ENCODE results near the gene PDLIM7. TPM values are rescaled to one million over a fixed set of nuclear protein-coding genes. Genes with fewer than 3 reads are reported as not detected.
A peak's percentile ranks its signal among the peaks of the same experiment; 100 is the strongest.

Gene PDLIM7
- total and polyA plus RNA-seq, 4 donors, result 184 to 1,248 (median 620) TPM

DNA sequence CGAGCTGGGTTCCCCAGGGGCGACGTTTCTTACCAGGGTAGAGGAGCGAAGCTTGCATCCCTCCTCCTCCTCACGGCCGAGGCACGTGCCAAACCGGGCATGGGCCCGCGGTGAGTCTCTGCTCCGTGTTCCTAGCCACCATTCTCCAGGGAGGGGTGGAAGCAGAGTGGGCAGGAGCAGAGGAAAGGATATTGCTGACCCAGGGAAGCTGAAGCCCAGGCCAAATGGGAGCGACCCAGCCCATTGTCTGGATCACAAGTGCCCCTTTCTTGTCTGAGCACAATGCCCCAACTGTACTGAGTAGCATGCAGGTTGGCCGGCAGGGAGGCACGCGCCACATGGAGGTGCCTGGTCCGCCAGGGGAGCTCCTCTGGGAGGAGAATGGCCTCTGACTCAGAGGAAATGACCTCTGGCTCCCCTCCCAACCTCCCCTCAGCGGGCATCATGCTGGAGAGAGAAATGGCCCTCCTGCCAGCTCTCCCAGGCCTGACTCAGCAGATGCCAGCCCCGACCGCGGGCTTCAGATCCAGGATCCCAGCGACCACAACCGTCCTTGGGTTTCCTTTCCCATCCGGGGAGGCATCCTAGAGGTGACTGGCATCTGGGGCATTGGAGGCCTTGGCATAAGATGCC is 49.7 kb downstream of the PDLIM7 start:
- ATAC-seq (ENCODE audit: low FRiP score), result peak; percentile 63
- no peaks in the 10 kb centered on the region for H3K4me1 ChIP-seq (ENCODE audit: control insufficient read depth in 1 of 2, insufficient read depth in 2 of 2, low read length in 2 of 2)
- H3K36me3 ChIP-seq (ENCODE audit: control insufficient read depth in 1 of 2, insufficient read depth in 2 of 2, low read length in 1 of 2), result no peaks in the 10 kb centered on the region
- H3K27me3 ChIP-seq (ENCODE audit: control insufficient read depth in 1 of 2, insufficient read depth in 2 of 2, low read length in 1 of 2), result no peaks in the 10 kb centered on the region
- intact Hi-C loops (cut with DNase I), result no loop called here
- no peaks in the 10 kb centered on the region for H3K9me3 ChIP-seq (ENCODE audit: control insufficient read depth, low read length)
- WGBS, 2 donors, result 2 to 3% methylated on average over 16 to 23 of the region's 23 CpGs
- no peak overlapping the region for H3K4me3 ChIP-seq (ENCODE audit: low read length in 2 of 2)
- H3K27ac ChIP-seq (ENCODE audit: low read depth in 1 of 2, low read length in 2 of 2), result no peak overlapping the region
- peak; percentile 88 to 92 for DNase-seq

- ATAC-seq (ENCODE audit: low FRiP score), result peak; percentile 4
- H3K4me1 ChIP-seq (ENCODE audit: control insufficient read depth in 1 of 2, insufficient read depth in 2 of 2, low read length in 2 of 2), result no peaks in the 10 kb centered on the region
- 0 to 1% methylated on average over 14 to 51 of the region's 52 CpGs for WGBS, 2 donors
- H3K9me3 ChIP-seq (ENCODE audit: control insufficient read depth, low read length), result no peaks in the 10 kb centered on the region
- intact Hi-C loops (cut with DNase I), result no loop called here
- H3K27ac ChIP-seq (ENCODE audit: low read depth in 1 of 2, low read length in 2 of 2), result no peak overlapping the region
- H3K4me3 ChIP-seq (ENCODE audit: low read length in 2 of 2), result peak overlapping the region; percentile 29 to 41
- H3K36me3 ChIP-seq (ENCODE audit: control insufficient read depth in 1 of 2, insufficient read depth in 2 of 2, low read length in 1 of 2), result no peaks in the 10 kb centered on the region
- H3K27me3 ChIP-seq (ENCODE audit: control insufficient read depth in 1 of 2, insufficient read depth in 2 of 2, low read length in 1 of 2), result no peaks in the 10 kb centered on the region
- DNase-seq, result peak in 1 of 2 donors; percentile 73
These were observed 50.3 kb downstream of the PDLIM7 start for GRCh38 chr5:177447066-177447610.

- peak; percentile 74 to 89 for DNase-seq
- H3K9me3 ChIP-seq (ENCODE audit: control insufficient read depth, low read length), result no peaks in the 10 kb centered on the region
These were observed 51.0 kb downstream of the PDLIM7 start, which contains the start of gene PRR7 for GRCh38 chr5:177446200-177447065. TSS of gene PRR7 (plus strand) at chr5:177446814. CDS start at chr5:177455068, 8,254 bp downstream.

DNA sequence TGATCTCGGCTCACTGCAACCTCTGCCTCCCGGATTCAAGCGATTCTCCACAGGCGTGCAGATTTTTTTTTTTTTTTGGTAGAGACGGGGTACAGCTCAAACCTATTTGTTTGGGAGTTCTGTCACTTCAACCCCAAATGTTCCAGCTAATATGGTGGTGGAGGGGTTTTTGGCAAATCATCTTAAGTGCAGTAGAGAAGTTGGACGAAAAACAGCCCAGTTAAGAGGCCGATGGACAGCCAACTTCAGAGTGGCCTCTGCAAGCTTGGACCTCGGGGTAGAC is 51.5 kb downstream of the PDLIM7 start:
- H3K4me3 ChIP-seq (ENCODE audit: low read length in 2 of 2), result no peak overlapping the region
- H3K9me3 ChIP-seq (ENCODE audit: control insufficient read depth, low read length), result no peaks in the 10 kb centered on the region
- WGBS, 2 donors, result 3 to 4% methylated on average over 8 of the region's 8 CpGs
- H3K36me3 ChIP-seq (ENCODE audit: control insufficient read depth in 1 of 2, insufficient read depth in 2 of 2, low read length in 1 of 2), result no peaks in the 10 kb centered on the region
- ATAC-seq (ENCODE audit: low FRiP score), result no peak
- no peaks in the 10 kb centered on the region for H3K27me3 ChIP-seq (ENCODE audit: control insufficient read depth in 1 of 2, insufficient read depth in 2 of 2, low read length in 1 of 2)
- no peak overlapping the region for H3K27ac ChIP-seq (ENCODE audit: low read depth in 1 of 2, low read length in 2 of 2)
- H3K4me1 ChIP-seq (ENCODE audit: control insufficient read depth in 1 of 2, insufficient read depth in 2 of 2, low read length in 2 of 2), result no peaks in the 10 kb centered on the region
- intact Hi-C loops (cut with DNase I), result no loop called here
- no peak for DNase-seq

More at GRCh38 chr5:177446200-177447065, 51.0 kb downstream of the PDLIM7 start, which contains the start of gene PRR7:
- 1% methylated on average over 56 to 89 of the region's 89 CpGs for WGBS, 2 donors
- peak; percentile 61 for ATAC-seq (ENCODE audit: low FRiP score)
- Histone ChIP-seq H3K4me3 (ENCODE audit: low read length in 2 of 2) (peak within 1 kb of the TSS; percentile 29 to 41), H3K27ac (ENCODE audit: low read depth in 1 of 2, low read length in 2 of 2) (no peak within 1 kb of the TSS), H3K36me3 (ENCODE audit: control insufficient read depth in 1 of 2, insufficient read depth in 2 of 2, low read length in 1 of 2) (no peaks in the 10 kb centered on the region), H3K4me1 (ENCODE audit: control insufficient read depth in 1 of 2, insufficient read depth in 2 of 2, low read length in 2 of 2) (no peaks in the 10 kb centered on the region), H3K27me3 (ENCODE audit: control insufficient read depth in 1 of 2, insufficient read depth in 2 of 2, low read length in 1 of 2) (no peaks in the 10 kb centered on the region)
- intact Hi-C loops (cut with DNase I), result no loop called here

DNA sequence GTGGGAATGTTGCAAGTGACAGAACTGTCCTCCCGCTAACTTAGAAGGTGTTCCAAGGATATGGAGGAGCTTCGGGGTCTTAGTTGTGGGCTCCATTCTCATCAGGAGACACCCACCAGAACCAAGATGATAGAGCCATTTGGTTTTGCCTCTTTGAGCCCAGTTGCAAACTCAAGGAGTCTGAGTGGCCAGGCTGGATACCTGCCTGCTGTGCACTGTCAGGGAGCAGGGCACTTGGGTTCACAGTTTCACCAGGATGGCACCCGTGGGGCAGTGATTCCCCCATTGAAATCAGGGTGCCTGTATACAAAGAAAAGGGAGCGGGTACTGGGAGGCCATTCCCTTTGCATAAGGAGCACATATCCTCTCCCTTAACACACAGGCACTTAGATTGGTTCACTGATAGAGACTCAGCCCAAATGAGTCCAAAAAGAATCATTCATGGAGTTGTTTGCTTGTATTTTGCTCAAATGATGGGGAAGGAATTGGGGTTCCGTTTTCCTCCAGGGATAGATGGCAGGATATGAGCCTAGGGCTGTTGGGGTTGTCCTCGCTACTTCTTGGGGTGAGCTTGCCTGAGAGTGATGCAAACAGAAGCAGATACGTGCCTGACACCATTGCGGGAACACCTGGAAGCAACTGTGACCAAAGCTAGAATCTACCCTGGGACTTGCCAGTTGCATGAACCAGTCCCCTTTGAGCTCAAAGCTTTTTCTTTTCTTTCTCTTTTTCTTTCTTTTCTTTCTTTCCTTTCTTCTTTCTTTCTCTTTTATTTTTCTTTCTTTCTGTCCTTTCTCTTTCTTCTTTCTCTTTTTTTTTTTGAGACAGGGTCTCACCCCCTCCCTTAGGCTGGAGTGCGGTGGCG is 52.1 kb downstream of the PDLIM7 start:
- H3K4me3 ChIP-seq (ENCODE audit: low read length in 2 of 2), result no peak overlapping the region

GRCh38 chr5:177444106-177445051 is 53.0 kb downstream of the PDLIM7 start:
- no peak for ATAC-seq (ENCODE audit: low FRiP score)

More for the DNA sequence above, 52.1 kb downstream of the PDLIM7 start:
- no peak for ATAC-seq (ENCODE audit: low FRiP score)
- H3K27me3 ChIP-seq (ENCODE audit: control insufficient read depth in 1 of 2, insufficient read depth in 2 of 2, low read length in 1 of 2), result no peaks in the 10 kb centered on the region
- H3K27ac ChIP-seq (ENCODE audit: low read depth in 1 of 2, low read length in 2 of 2), result no peak overlapping the region
- H3K9me3 ChIP-seq (ENCODE audit: control insufficient read depth, low read length), result no peaks in the 10 kb centered on the region
- intact Hi-C loops (cut with DNase I), result no loop called here
- H3K4me1 ChIP-seq (ENCODE audit: control insufficient read depth in 1 of 2, insufficient read depth in 2 of 2, low read length in 2 of 2), result no peaks in the 10 kb centered on the region
- WGBS, 2 donors, result 55 to 57% methylated on average over 10 of the region's 10 CpGs
- DNase-seq, result no peak
- no peaks in the 10 kb centered on the region for H3K36me3 ChIP-seq (ENCODE audit: control insufficient read depth in 1 of 2, insufficient read depth in 2 of 2, low read length in 1 of 2)

DNA sequence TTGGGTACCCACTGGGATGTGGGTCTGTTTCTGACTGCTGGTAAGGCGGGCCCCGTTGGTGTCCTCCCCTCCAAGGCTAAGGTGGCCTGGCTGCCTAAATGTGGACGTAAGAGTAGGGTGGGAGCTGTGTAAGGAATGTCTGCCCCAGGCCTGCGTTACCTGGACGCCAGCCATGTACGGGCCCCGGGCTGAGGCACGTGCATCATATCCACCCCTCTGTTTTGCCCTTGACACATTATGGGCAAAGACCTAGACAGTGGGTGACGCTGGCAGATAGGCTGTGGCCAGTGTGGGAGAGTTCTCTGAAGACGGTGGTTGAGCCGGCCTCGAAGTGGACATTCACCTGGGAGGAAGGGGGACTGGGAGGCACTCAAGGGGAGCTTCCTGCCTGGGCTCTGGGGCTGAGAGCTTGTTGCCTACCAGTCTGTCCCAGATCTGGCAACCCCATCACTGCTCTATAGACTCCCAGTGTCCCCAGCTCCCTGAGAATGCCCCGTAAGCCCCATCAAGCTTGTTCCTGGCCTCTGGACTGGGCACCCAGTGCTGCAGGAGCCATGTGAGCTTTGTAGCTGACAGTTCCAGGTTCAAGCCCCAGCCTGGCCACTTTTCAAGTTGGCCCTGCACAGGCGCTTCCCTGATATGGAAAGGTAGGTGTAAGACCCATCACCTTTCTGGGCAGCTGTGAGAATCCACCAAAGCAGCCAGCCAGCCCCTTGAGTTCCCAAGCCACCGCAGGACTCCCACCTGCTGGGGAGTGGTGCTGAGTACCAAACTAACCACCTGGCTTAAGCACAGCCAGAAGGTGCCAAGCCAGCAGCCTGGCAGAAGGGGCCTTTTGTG is 54.0 kb downstream of the PDLIM7 start:
- intact Hi-C loops (cut with DNase I), result no loop called here
- Histone ChIP-seq H3K36me3 (ENCODE audit: control insufficient read depth in 1 of 2, insufficient read depth in 2 of 2, low read length in 1 of 2) (no peaks in the 10 kb centered on the region), H3K9me3 (ENCODE audit: control insufficient read depth, low read length) (no peaks in the 10 kb centered on the region), H3K27me3 (ENCODE audit: control insufficient read depth in 1 of 2, insufficient read depth in 2 of 2, low read length in 1 of 2) (no peaks in the 10 kb centered on the region), H3K4me3 (ENCODE audit: low read length in 2 of 2) (no peak overlapping the region), H3K27ac (ENCODE audit: low read depth in 1 of 2, low read length in 2 of 2) (no peak overlapping the region), H3K4me1 (ENCODE audit: control insufficient read depth in 1 of 2, insufficient read depth in 2 of 2, low read length in 2 of 2) (no peaks in the 10 kb centered on the region)
- WGBS, 2 donors, result 77 to 83% methylated on average over 15 of the region's 15 CpGs
- ATAC-seq (ENCODE audit: low FRiP score), result no peak
- DNase-seq, result peak in 1 of 2 donors; percentile 42

More at GRCh38 chr5:177444106-177445051, 53.0 kb downstream of the PDLIM7 start:
- peak; percentile 44 to 70 for DNase-seq
- Histone ChIP-seq H3K4me1 (ENCODE audit: control insufficient read depth in 1 of 2, insufficient read depth in 2 of 2, low read length in 2 of 2) (no peaks in the 10 kb centered on the region), H3K36me3 (ENCODE audit: control insufficient read depth in 1 of 2, insufficient read depth in 2 of 2, low read length in 1 of 2) (no peaks in the 10 kb centered on the region), H3K9me3 (ENCODE audit: control insufficient read depth, low read length) (no peaks in the 10 kb centered on the region), H3K4me3 (ENCODE audit: low read length in 2 of 2) (no peak overlapping the region), H3K27ac (ENCODE audit: low read depth in 1 of 2, low read length in 2 of 2) (no peak overlapping the region), H3K27me3 (ENCODE audit: control insufficient read depth in 1 of 2, insufficient read depth in 2 of 2, low read length in 1 of 2) (no peaks in the 10 kb centered on the region)
- intact Hi-C loops (cut with DNase I), result no loop called here
- WGBS, 2 donors, result 67 to 71% methylated on average over 7 of the region's 7 CpGs
